ENCODE results near the gene GINS2. TPM values are rescaled to one million over a fixed set of nuclear protein-coding genes. Genes with fewer than 3 reads are reported as not detected.

The GINS2 gene
- total and polyA plus RNA-seq, 2 donors (not counting 3 experiments of a cell fraction or from before 2014, with no cell fraction given): 10.4 to 24.1 TPM

DNA sequence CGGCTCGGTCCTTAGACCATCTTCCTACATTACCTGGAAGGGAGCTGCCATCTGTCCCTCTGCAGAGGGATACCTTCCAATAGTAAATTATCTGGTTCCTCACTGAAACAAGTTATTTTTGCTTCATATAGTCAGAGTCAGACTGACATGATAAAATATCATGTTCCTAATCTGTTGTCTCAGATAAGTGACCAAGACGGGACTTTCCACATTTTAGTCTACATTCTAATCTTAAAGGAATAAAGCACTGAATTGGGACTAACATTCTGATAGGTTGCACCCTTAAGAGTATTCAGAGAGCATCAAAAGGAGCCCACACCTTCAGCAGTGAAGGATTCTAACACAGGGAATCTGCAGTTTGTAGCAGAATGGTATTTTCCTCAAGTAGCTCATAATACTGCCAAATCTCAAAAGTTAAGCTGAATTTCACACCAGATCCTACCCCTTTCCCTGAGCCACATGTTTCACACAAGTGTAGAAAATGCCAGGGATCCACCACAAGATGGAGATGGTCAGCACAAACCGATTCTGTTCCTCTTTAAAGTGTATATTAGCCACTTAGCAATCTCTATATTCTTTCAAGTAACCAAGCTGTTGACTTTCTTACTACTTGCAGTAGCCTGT, 13.4 kb downstream of the GINS2 start:
- TF ChIP-seq, protein P1, sequence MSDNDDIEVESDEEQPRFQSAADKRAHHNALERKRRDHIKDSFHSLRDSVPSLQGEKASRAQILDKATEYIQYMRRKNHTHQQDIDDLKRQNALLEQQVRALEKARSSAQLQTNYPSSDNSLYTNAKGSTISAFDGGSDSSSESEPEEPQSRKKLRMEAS (IDR thresholded peaks at IDR 0.05; ENCODE audit: insufficient read depth, insufficient read length): peak; percentile 18
- no peak for TF ChIP-seq EZH2 (IDR thresholded peaks at IDR 0.05; ENCODE audit: borderline replicate concordance, low read depth, low read length, severe bottlenecking)
- TF ChIP-seq, protein P2, sequence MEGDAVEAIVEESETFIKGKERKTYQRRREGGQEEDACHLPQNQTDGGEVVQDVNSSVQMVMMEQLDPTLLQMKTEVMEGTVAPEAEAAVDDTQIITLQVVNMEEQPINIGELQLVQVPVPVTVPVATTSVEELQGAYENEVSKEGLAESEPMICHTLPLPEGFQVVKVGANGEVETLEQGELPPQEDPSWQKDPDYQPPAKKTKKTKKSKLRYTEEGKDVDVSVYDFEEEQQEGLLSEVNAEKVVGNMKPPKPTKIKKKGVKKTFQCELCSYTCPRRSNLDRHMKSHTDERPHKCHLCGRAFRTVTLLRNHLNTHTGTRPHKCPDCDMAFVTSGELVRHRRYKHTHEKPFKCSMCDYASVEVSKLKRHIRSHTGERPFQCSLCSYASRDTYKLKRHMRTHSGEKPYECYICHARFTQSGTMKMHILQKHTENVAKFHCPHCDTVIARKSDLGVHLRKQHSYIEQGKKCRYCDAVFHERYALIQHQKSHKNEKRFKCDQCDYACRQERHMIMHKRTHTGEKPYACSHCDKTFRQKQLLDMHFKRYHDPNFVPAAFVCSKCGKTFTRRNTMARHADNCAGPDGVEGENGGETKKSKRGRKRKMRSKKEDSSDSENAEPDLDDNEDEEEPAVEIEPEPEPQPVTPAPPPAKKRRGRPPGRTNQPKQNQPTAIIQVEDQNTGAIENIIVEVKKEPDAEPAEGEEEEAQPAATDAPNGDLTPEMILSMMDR (IDR thresholded peaks at IDR 0.05; ENCODE audit: extremely low read depth in 1 of 2, insufficient read depth in 1 of 2, low read depth in 1 of 2, low read length in 2 of 2): peak; percentile 29 to 46
- H3K4me1 ChIP-seq (ENCODE audit: control insufficient read depth, extremely low read depth, insufficient read depth, low read length): peaks cover 14% of the 10 kb centered on the region
- CTCF ChIA-PET: interaction anchor here (0.7 to 8.1 kb wide), 13 partner anchors 10 to 280 kb away, joined by 3 to 73 read pairs (median 4); partner anchors contain the start of gene GINS2
- no peaks in the 10 kb centered on the region for H3K9me1 ChIP-seq (replicated peaks; ENCODE audit: control insufficient read depth, extremely low read depth, insufficient read depth, low read length)
- no peaks in the 10 kb centered on the region for H3K27me3 ChIP-seq (ENCODE audit: control insufficient read depth in 2 of 2, insufficient read depth in 2 of 2, low read length in 2 of 2)
- H2AFZ ChIP-seq (ENCODE audit: low read depth, low read length): no peak overlapping the region
- peaks cover 0 to 3% of the 10 kb centered on the region in 2 experiments for H3K36me3 ChIP-seq (ENCODE audit: control insufficient read depth in 2 of 2, extremely low read depth in 1 of 2, insufficient read depth in 2 of 2, low read length in 2 of 2)
- DNase-seq (ENCODE audit: low read depth, low spot score) (peak; percentile 41), FAIRE-seq (peak; percentile 83)
- dilution Hi-C loops (cut with MboI; ENCODE audit: extremely low pct_ligation_motif_present, low sequenced_read_pairs): no loop called here
- no peaks in the 10 kb centered on the region for H3K9me3 ChIP-seq (replicated peaks; ENCODE audit: control insufficient read depth, insufficient read depth, low read length)
- no peaks in the 10 kb centered on the region for H4K20me1 ChIP-seq (replicated peaks; ENCODE audit: control insufficient read depth, extremely low read depth, insufficient read depth, low read length)
- POLR2A ChIA-PET: no interaction called here
- intact Hi-C loops (cut with micrococcal nuclease): loop anchor here (1.0 kb wide), 1 partner anchor 43 kb away; no protein-coding TSS in a partner anchor
- no peak overlapping the region for H3K4me3 ChIP-seq (replicated peaks in 1 of 3; ENCODE audit: insufficient read depth in 1 of 3, low read depth in 1 of 3, low read length in 3 of 3)
- no TSS peak for BruUV-seq (replicated peaks)
- no peak overlapping the region for H3K9ac ChIP-seq (replicated peaks; ENCODE audit: extremely low read depth, insufficient read depth, low read length)
- H3K79me2 ChIP-seq (ENCODE audit: control insufficient read depth, insufficient read depth, low read length): no peaks in the 10 kb centered on the region
- H3K27ac ChIP-seq (ENCODE audit: insufficient read depth, low read depth, low read length): no peak overlapping the region
- H3K4me2 ChIP-seq (ENCODE audit: insufficient read depth, low read length): no peak overlapping the region

DNA sequence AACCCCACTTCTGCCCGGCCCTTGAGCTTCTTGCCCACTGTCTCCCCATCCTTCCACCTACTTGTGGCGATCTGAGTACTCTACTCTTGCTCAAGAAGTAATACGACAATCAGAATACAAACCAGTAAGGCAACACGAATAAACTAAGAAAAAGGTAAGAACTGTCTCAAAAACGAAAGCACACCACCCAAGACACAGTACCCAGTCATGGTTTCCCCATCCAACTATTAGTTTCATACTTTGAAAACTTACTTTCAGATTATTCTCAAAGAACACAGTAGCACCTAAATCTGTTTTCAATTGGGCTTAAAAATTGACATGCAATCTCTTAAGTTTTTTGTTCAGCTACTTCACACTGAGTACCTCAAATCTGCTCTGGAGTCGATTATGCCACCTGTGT, 13.9 kb downstream of the GINS2 start:
- BruUV-seq (replicated peaks): no TSS peak
- TF ChIP-seq JUN (IDR thresholded peaks at IDR 0.05; ENCODE audit: borderline replicate concordance, insufficient read depth, insufficient read length, low read depth) (no peak), FOS (IDR thresholded peaks at IDR 0.05; ENCODE audit: borderline replicate concordance, insufficient read depth, low read length) (no peak), POLR2AphosphoS5 (IDR thresholded peaks at IDR 0.05; ENCODE audit: insufficient read depth, low read depth, low read length) (no peak), POLR2A (IDR thresholded peaks at IDR 0.05; ENCODE audit: low read depth, low read length) (no peak), GATA2 (IDR thresholded peaks at IDR 0.05; ENCODE audit: insufficient read depth, insufficient read length, low read depth, low read length) (no peak), MYC (IDR thresholded peaks at IDR 0.05; ENCODE audit: low read depth, low read length) (no peak), EZH2 (IDR thresholded peaks at IDR 0.05; ENCODE audit: borderline replicate concordance, low read depth, low read length, severe bottlenecking) (no peak)
- TF ChIP-seq, protein P1 (IDR thresholded peaks at IDR 0.05; ENCODE audit: insufficient read depth, insufficient read length): no peak
- TF ChIP-seq, protein P2 (IDR thresholded peaks at IDR 0.05; ENCODE audit: extremely low read depth in 1 of 2, insufficient read depth in 1 of 2, low read depth in 1 of 2, low read length in 2 of 2): no peak
- H3K9me1 ChIP-seq (replicated peaks; ENCODE audit: control insufficient read depth, extremely low read depth, insufficient read depth, low read length): no peaks in the 10 kb centered on the region
- intact Hi-C loops (cut with micrococcal nuclease): loop anchor here (1.0 kb wide), 2 partner anchors 16 to 43 kb away; no protein-coding TSS in a partner anchor
- H3K9ac ChIP-seq (replicated peaks; ENCODE audit: extremely low read depth, insufficient read depth, low read length): no peak overlapping the region
- POLR2A ChIA-PET: no interaction called here
- no peak overlapping the region for H2AFZ ChIP-seq (ENCODE audit: low read depth, low read length)
- no peak overlapping the region for H3K4me2 ChIP-seq (ENCODE audit: insufficient read depth, low read length)
- CTCF ChIA-PET: interaction anchor here (0.9 to 8.1 kb wide), 13 partner anchors 9 to 279 kb away, joined by 3 to 73 read pairs (median 4); partner anchors contain the start of gene GINS2
- H3K79me2 ChIP-seq (ENCODE audit: control insufficient read depth, insufficient read depth, low read length): no peaks in the 10 kb centered on the region
- DNase-seq (ENCODE audit: low read depth, low spot score): no peak
- dilution Hi-C loops (cut with MboI; ENCODE audit: extremely low pct_ligation_motif_present, low sequenced_read_pairs): no loop called here
- H3K4me1 ChIP-seq (ENCODE audit: control insufficient read depth, extremely low read depth, insufficient read depth, low read length): peaks cover 14% of the 10 kb centered on the region
- H3K27ac ChIP-seq (ENCODE audit: insufficient read depth, low read depth, low read length): no peak overlapping the region
- H3K4me3 ChIP-seq (replicated peaks in 1 of 3; ENCODE audit: insufficient read depth in 1 of 3, low read depth in 1 of 3, low read length in 3 of 3): no peak overlapping the region
- no peak for FAIRE-seq
- H3K27me3 ChIP-seq (ENCODE audit: control insufficient read depth in 2 of 2, insufficient read depth in 2 of 2, low read length in 2 of 2): no peaks in the 10 kb centered on the region
- H4K20me1 ChIP-seq (replicated peaks; ENCODE audit: control insufficient read depth, extremely low read depth, insufficient read depth, low read length): no peaks in the 10 kb centered on the region
- H3K36me3 ChIP-seq (ENCODE audit: control insufficient read depth in 2 of 2, extremely low read depth in 1 of 2, insufficient read depth in 2 of 2, low read length in 2 of 2): peaks cover 0 to 3% of the 10 kb centered on the region in 2 experiments
- no peaks in the 10 kb centered on the region for H3K9me3 ChIP-seq (replicated peaks; ENCODE audit: control insufficient read depth, insufficient read depth, low read length)

Data from endothelial cell of umbilical vein (primary cell).